B cell (primary cell): Measurements from ENCODE around the gene AQP5. TPM values are rescaled to one million over a fixed set of nuclear protein-coding genes. Genes with fewer than 3 reads are reported as not detected.

ENCODE experiments used
- ATAC-seq: fragments of 200-7000 bp; cut with Tn5 transposase; one replicate; pipeline ENCODE4 v1.10.0; 2021; ENCODE audit warnings: low read depth, mild to moderate bottlenecking, moderate number of reproducible peaks, moderate library complexity
- CTCF ChIA-PET: fragments of 350-600 bp; sonication (Branson Sonifier 250); formaldehyde crosslinking; loops from one replicate; lab custom pipeline; 2021; ENCODE audit warnings: antibody characterized with exemption, inconsistent platforms; lab: Charles Lee
- POLR2A ChIA-PET: fragments of 350-600 bp; sonication (Branson Sonifier 250); formaldehyde crosslinking; loops from one replicate; lab custom pipeline; 2021; ENCODE audit warnings: antibody characterized with exemption; lab: Charles Lee
- DNase-seq: peaks from one replicate; pipeline ENCODE4 v3.0.0; 2013
- H2AFZ ChIP-seq: 2 replicates; pipeline ENCODE4 v1.6.1; 2012; ENCODE audit warnings: mild to moderate bottlenecking, low read depth, low read length; ENCODE audit not compliant: insufficient read depth, poor library complexity, severe bottlenecking
- H3K27ac ChIP-seq, 2 donors: 1 replicate in 1 of 2; 2 replicates in 1 of 2; pipeline ENCODE4 v1.5.1; 2012 to 2013; ENCODE audit warnings: low read length in 2 of 2, mild to moderate bottlenecking in 2 of 2, moderate library complexity in 1 of 2
- H3K27me3 ChIP-seq, 4 experiments: fragments of 200-600 bp in 1 of 4; sonication (generic) in 1 of 4; replicated peaks in 1 of 4; 1 replicate in 2 of 4; 2 replicates in 2 of 4; pipeline versions ENCODE4 v1.6.1 to v1.7.0; 2013 to 2016; ENCODE audit warnings: low read length in 3 of 4, mild to moderate bottlenecking in 2 of 4, mixed read lengths in 1 of 4, moderate library complexity in 1 of 4; ENCODE audit not compliant: insufficient read depth in 4 of 4, control insufficient read depth in 3 of 4; ENCODE audit errors: control extremely low read depth in 1 of 4
- H3K36me3 ChIP-seq, 2 experiments: replicated peaks in 1 of 2; 1 replicate in 1 of 2; 2 replicates in 1 of 2; pipeline versions ENCODE4 v1.6.1 to v1.7.1; 2013; ENCODE audit warnings: low read length in 1 of 2; ENCODE audit not compliant: insufficient read depth in 2 of 2, control insufficient read depth in 1 of 2; ENCODE audit errors: control extremely low read depth in 1 of 2, extremely low read depth in 1 of 2
- H3K4me1 ChIP-seq, 2 donors: fragments of 200-600 bp in 1 of 2; sonication (generic) in 1 of 2; 1 replicate in 1 of 2; 2 replicates in 1 of 2; pipeline versions ENCODE4 v1.5.1 to v1.6.1; 2013 to 2017; ENCODE audit warnings: low read length in 2 of 2; ENCODE audit not compliant: control insufficient read depth in 2 of 2, insufficient read depth in 2 of 2
- H3K4me2 ChIP-seq: replicated peaks from 2 replicates; pipeline ENCODE3; 2012; ENCODE audit warnings: mild to moderate bottlenecking, low read depth, low read length; ENCODE audit not compliant: poor library complexity, severe bottlenecking
- H3K4me3 ChIP-seq, 5 experiments: fragments of 200-600 bp in 1 of 5; sonication (generic) in 1 of 5; 1 replicate in 3 of 5; 2 replicates in 2 of 5; pipeline versions ENCODE4 v1.5.1 to v1.7.0; 2011 to 2016; ENCODE audit warnings: low read length in 4 of 5, mild to moderate bottlenecking in 4 of 5, low read depth in 2 of 5, control low read depth in 1 of 5, moderate library complexity in 1 of 5; ENCODE audit not compliant: insufficient read depth in 1 of 5; ENCODE audit errors: control extremely low read depth in 1 of 5, extremely low read depth in 1 of 5
- H3K79me2 ChIP-seq: fragments of 200-600 bp; sonication (generic); one replicate; pipeline ENCODE4 v1.6.0; 2016; ENCODE audit warnings: low read length; ENCODE audit not compliant: control insufficient read depth, insufficient read depth
- H3K9ac ChIP-seq: fragments of 200-600 bp; sonication (generic); 2 replicates; pipeline ENCODE4 v1.6.1; 2017; ENCODE audit warnings: mild to moderate bottlenecking, low read length, moderate library complexity
- H3K9me3 ChIP-seq, 3 donors: one replicate each; pipeline versions ENCODE4 v1.6.1 to v1.7.1; 2013; ENCODE audit warnings: low read length in 2 of 3; ENCODE audit not compliant: control insufficient read depth in 2 of 3, insufficient read depth in 1 of 3; ENCODE audit errors: control extremely low read depth in 1 of 3
- H4K20me1 ChIP-seq: 2 replicates; pipeline ENCODE4 v1.6.0; 2012; ENCODE audit warnings: mild to moderate bottlenecking, low read length; ENCODE audit not compliant: insufficient read depth, control insufficient read depth, poor library complexity, severe bottlenecking
- H3K27ac Mint-ChIP-seq: one replicate; pipeline ENCODE4 v1.8.0; 2021; ENCODE audit warnings: mixed read lengths
- H3K27me3 Mint-ChIP-seq: one replicate; pipeline ENCODE4 v1.8.0; 2021; ENCODE audit warnings: mixed read lengths
- H3K4me1 Mint-ChIP-seq: one replicate; pipeline ENCODE4 v1.8.0; 2021; ENCODE audit warnings: mixed read lengths
- H3K4me3 Mint-ChIP-seq: one replicate; pipeline ENCODE4 v1.8.0; 2021; ENCODE audit warnings: mixed read lengths
- H3K9me3 Mint-ChIP-seq: one replicate; pipeline ENCODE4 v1.8.0; 2022; ENCODE audit warnings: mixed read lengths; ENCODE audit not compliant: insufficient read depth
- EZH2 ChIP-seq: IDR thresholded peaks from 2 replicates; pipeline ENCODE4 v1.6.1; 2012; ENCODE audit warnings: borderline replicate concordance, low read depth, mild to moderate bottlenecking, moderate library complexity, low read length; ENCODE audit not compliant: insufficient read depth, poor library complexity, severe bottlenecking
- WGBS: methylation state at CpG from one replicate; pipeline ENCODE4 v1.1.5; 2013; ENCODE audit warnings: missing lambda C conversion rate; ENCODE audit not compliant: insufficient coverage; 5-methylcytosine and 5-hydroxymethylcytosine counted together
- intact Hi-C: fragments of 100-400 bp; cut with micrococcal nuclease; formaldehyde crosslinking; loops from one replicate; pipeline ENCODE4 v1.10.0; 2022
- polyA plus RNA-seq: library from polyadenylated mRNA; depleted of rRNA; stranded (reverse); fragments of >200 nt; gene quantifications from 2 replicates; pipeline ENCODE4 v1.2.3, GENCODE V29; 2012
- total RNA-seq, 2 donors: library from RNA; stranded (reverse); fragments of 120-200 nt in 1 of 2; gene quantifications; 1 replicate in 1 of 2; 2 replicates in 1 of 2; pipeline versions ENCODE4 v1.2.3 to v1.2.4, GENCODE V29; 2013 to 2022
- TF ChIP-seq, protein P1 (sequence below): fragments of 200-600 bp; IDR thresholded peaks from one replicate; pipeline ENCODE4 v1.8.0; 2022; ENCODE audit warnings: antibody characterized with exemption, mild to moderate bottlenecking

Gene AQP5
- total and polyA plus RNA-seq, 2 donors (not counting 1 experiment from before 2014, with no cell fraction given) = not detected

DNA sequence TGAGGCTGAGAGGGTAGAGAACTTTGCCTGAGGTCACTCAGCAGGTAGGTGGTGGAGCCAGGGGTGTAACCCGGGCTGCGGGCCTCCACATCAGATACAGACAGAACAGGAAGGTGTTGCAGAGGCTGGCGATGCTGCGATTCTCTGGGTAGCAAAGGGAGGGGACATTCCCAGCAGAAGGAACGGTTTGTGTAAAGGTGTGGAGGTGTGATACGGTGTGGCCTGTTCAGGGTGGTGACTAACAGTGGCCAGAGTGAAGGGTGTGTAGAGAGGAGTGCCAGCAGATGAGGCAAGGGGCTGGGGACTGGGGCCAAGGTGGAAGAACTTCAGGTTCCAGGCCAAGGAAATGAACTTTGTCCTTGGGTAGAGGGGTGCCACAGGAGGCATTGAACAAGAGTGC, 39.7 kb upstream of the AQP5 start:
- POLR2A ChIA-PET = no interaction called here

DNA sequence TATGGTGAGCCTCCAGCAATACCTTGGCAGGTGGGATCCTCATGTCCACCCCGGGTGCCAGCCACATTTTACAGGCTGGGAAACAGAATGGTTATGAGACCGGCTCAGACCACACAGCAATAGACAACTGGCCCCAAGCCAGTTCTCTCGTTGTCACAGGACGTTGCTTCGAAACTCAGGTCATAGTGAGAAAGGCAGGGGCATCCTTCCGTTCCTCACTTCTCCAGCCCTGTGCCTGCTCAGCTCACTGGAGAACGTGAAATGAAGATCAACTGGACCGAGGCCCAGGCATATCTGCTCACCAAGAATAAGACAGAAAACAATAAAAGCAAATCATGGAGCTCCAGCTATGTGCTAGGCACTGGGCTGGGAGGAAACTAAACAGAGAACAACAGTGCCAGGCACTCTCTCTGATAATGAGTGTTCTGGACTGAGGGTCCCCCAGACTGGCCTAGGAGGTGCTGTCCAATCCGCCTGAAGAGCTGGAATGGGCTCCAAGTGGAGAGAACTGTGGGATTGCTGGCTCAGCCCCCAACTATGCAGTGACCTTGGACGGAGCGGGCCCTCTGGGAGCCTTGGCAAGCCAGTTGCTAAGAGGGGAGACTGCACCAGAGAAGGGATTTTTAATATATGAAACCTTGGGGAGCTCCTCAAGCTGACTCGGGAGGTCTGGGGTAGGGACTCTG, 39.2 kb upstream of the AQP5 start:
- Histone ChIP-seq H3K27ac (no peak overlapping the region), H3K27me3 (peaks cover 0 to 4% (median 0%) of the 10 kb centered on the region in 4 experiments), H3K79me2 (no peaks in the 10 kb centered on the region), H3K4me3 (no peak overlapping the region), H3K9ac (no peak overlapping the region), H3K4me1 (no peaks in the 10 kb centered on the region), H3K36me3 (no peaks in the 10 kb centered on the region), H2AFZ (no peak overlapping the region), H3K4me2 (no peak overlapping the region), H4K20me1 (no peaks in the 10 kb centered on the region), H3K9me3 (no peaks in the 10 kb centered on the region)
- whole genome bisulfite sequencing = 86% methylated on average over 11 of the region's 12 CpGs
- no peaks in the 10 kb centered on the region for H3K9me3 Mint-ChIP-seq
- no peak overlapping the region for H3K27ac Mint-ChIP-seq
- POLR2A ChIA-PET = no interaction called here
- H3K4me1 Mint-ChIP-seq = no peaks in the 10 kb centered on the region
- H3K4me3 Mint-ChIP-seq = no peak overlapping the region
- CTCF ChIA-PET = no interaction called here
- peaks cover 4% of the 10 kb centered on the region for H3K27me3 Mint-ChIP-seq
- ATAC-seq (no peak), DNase-seq (no peak)
- no peak for TF ChIP-seq EZH2
- TF ChIP-seq, protein P1, sequence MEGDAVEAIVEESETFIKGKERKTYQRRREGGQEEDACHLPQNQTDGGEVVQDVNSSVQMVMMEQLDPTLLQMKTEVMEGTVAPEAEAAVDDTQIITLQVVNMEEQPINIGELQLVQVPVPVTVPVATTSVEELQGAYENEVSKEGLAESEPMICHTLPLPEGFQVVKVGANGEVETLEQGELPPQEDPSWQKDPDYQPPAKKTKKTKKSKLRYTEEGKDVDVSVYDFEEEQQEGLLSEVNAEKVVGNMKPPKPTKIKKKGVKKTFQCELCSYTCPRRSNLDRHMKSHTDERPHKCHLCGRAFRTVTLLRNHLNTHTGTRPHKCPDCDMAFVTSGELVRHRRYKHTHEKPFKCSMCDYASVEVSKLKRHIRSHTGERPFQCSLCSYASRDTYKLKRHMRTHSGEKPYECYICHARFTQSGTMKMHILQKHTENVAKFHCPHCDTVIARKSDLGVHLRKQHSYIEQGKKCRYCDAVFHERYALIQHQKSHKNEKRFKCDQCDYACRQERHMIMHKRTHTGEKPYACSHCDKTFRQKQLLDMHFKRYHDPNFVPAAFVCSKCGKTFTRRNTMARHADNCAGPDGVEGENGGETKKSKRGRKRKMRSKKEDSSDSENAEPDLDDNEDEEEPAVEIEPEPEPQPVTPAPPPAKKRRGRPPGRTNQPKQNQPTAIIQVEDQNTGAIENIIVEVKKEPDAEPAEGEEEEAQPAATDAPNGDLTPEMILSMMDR = no peak
- intact Hi-C loops = no loop called here

More for the DNA sequence above, 39.7 kb upstream of the AQP5 start:
- CTCF ChIA-PET = no interaction called here
- Histone ChIP-seq H2AFZ (no peak overlapping the region), H3K27me3 (peaks cover 0 to 4% (median 0%) of the 10 kb centered on the region in 4 experiments), H3K9ac (no peak overlapping the region), H3K4me2 (no peak overlapping the region), H3K4me3 (no peak overlapping the region), H4K20me1 (no peaks in the 10 kb centered on the region), H3K27ac (no peak overlapping the region), H3K9me3 (no peaks in the 10 kb centered on the region), H3K4me1 (no peaks in the 10 kb centered on the region), H3K36me3 (no peaks in the 10 kb centered on the region), H3K79me2 (no peaks in the 10 kb centered on the region)
- Mint-ChIP-seq H3K27ac (no peak overlapping the region), H3K27me3 (peaks cover 7% of the 10 kb centered on the region), H3K4me3 (no peak overlapping the region), H3K9me3 (no peaks in the 10 kb centered on the region), H3K4me1 (no peaks in the 10 kb centered on the region)
- TF ChIP-seq, protein P1 = no peak
- no peak for TF ChIP-seq EZH2
- 79% methylated on average over 6 of the region's 6 CpGs for WGBS
- intact Hi-C loops = no loop called here
- no peak for ATAC-seq
- DNase-seq = no peak
